Measurements from ENCODE around the gene CFAP90. TPM values are rescaled to one million over a fixed set of nuclear protein-coding genes. Genes with fewer than 3 reads are reported as not detected.
A peak's percentile ranks its signal among the peaks of the same experiment; 100 is the strongest.

The CFAP90 gene
- total RNA-seq, 2 experiments from 2014 or later: not detected

- ATAC-seq (ENCODE audit: poor library complexity): no peak
- peak in 2 of 14 experiments; percentile 51 to 60 for DNase-seq
These were observed 48.1 kb downstream of the CFAP90 start for GRCh38 chr5:7802855-7803254.

GRCh38 chr5:7801891-7802614, 48.9 kb downstream of the CFAP90 start:
- H3K27me3 ChIP-seq (ENCODE audit: control insufficient read depth in 1 of 2, insufficient read depth in 2 of 2, low read length in 2 of 2): no peaks in the 10 kb centered on the region
- Mint-ChIP-seq H3K36me3 (ENCODE audit: low read depth) (no peaks in the 10 kb centered on the region), H3K9me3 (no peaks in the 10 kb centered on the region), H3K4me1 (ENCODE audit: low read depth) (no peaks in the 10 kb centered on the region), H3K27me3 (peaks cover 43% of the 10 kb centered on the region), H3K27ac (no peak overlapping the region), H3K4me3 (no peak overlapping the region)
- TF ChIP-seq, protein P1, sequence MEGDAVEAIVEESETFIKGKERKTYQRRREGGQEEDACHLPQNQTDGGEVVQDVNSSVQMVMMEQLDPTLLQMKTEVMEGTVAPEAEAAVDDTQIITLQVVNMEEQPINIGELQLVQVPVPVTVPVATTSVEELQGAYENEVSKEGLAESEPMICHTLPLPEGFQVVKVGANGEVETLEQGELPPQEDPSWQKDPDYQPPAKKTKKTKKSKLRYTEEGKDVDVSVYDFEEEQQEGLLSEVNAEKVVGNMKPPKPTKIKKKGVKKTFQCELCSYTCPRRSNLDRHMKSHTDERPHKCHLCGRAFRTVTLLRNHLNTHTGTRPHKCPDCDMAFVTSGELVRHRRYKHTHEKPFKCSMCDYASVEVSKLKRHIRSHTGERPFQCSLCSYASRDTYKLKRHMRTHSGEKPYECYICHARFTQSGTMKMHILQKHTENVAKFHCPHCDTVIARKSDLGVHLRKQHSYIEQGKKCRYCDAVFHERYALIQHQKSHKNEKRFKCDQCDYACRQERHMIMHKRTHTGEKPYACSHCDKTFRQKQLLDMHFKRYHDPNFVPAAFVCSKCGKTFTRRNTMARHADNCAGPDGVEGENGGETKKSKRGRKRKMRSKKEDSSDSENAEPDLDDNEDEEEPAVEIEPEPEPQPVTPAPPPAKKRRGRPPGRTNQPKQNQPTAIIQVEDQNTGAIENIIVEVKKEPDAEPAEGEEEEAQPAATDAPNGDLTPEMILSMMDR (IDR thresholded peaks at IDR 0.05): no peak
- DNase-seq (no peak), ATAC-seq (ENCODE audit: poor library complexity) (no peak)
- no peak overlapping the region for H3K27ac ChIP-seq (ENCODE audit: low read depth in 1 of 2, low read length in 2 of 2)
- H3K36me3 ChIP-seq (ENCODE audit: insufficient read depth, low read length): no peaks in the 10 kb centered on the region
- no peaks in the 10 kb centered on the region for H3K9me3 ChIP-seq (ENCODE audit: control insufficient read depth in 1 of 2, insufficient read depth in 1 of 2, low read length in 2 of 2)
- POLR2A ChIA-PET: no interaction called here
- CTCF ChIA-PET: no interaction called here
- H3K4me3 ChIP-seq (ENCODE audit: low read length): no peak overlapping the region
- H3K4me1 ChIP-seq (ENCODE audit: insufficient read depth, low read length): no peaks in the 10 kb centered on the region
- intact Hi-C loops (cut with DNase I, micrococcal nuclease): no loop called here

More at GRCh38 chr5:7802855-7803254, 48.1 kb downstream of the CFAP90 start:
- Mint-ChIP-seq H3K36me3 (ENCODE audit: low read depth) (no peaks in the 10 kb centered on the region), H3K4me3 (no peak overlapping the region), H3K27ac (no peak overlapping the region), H3K9me3 (no peaks in the 10 kb centered on the region), H3K27me3 (peaks cover 43% of the 10 kb centered on the region), H3K4me1 (ENCODE audit: low read depth) (no peaks in the 10 kb centered on the region)
- Histone ChIP-seq H3K4me3 (ENCODE audit: low read length) (no peak overlapping the region), H3K27me3 (ENCODE audit: control insufficient read depth in 1 of 2, insufficient read depth in 2 of 2, low read length in 2 of 2) (no peaks in the 10 kb centered on the region), H3K4me1 (ENCODE audit: insufficient read depth, low read length) (no peaks in the 10 kb centered on the region), H3K36me3 (ENCODE audit: insufficient read depth, low read length) (no peaks in the 10 kb centered on the region), H3K9me3 (ENCODE audit: control insufficient read depth in 1 of 2, insufficient read depth in 1 of 2, low read length in 2 of 2) (no peaks in the 10 kb centered on the region), H3K27ac (ENCODE audit: low read depth in 1 of 2, low read length in 2 of 2) (no peak overlapping the region)
- CTCF ChIA-PET: no interaction called here
- TF ChIP-seq, protein P1 (IDR thresholded peaks at IDR 0.05): no peak
- POLR2A ChIA-PET: no interaction called here
- intact Hi-C loops (cut with DNase I, micrococcal nuclease): no loop called here

DNA sequence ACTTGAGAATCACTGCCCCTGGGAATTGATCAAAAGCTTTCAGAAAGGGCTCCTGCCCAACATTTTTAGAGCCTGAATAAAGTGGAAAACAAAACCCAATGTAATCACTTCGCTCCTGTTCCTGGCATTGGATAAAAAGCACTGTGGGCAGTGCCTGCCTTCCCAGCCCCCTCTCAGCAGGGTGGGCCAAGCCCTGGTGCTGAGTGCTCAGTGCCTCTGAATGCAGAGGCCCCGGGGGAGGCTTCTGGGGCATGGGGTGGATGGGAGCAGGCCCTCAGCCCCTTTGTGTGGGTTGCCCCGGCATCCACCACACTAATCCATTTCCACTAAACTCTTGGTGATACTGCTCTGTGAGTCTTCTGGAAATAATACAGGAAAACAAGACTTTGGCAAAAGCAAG, 55.6 kb downstream of the CFAP90 start:
- Histone ChIP-seq H3K4me3 (ENCODE audit: low read length) (no peak overlapping the region), H3K36me3 (ENCODE audit: insufficient read depth, low read length) (no peaks in the 10 kb centered on the region), H3K9me3 (ENCODE audit: control insufficient read depth in 1 of 2, insufficient read depth in 1 of 2, low read length in 2 of 2) (no peaks in the 10 kb centered on the region), H3K4me1 (ENCODE audit: insufficient read depth, low read length) (no peaks in the 10 kb centered on the region), H3K27me3 (ENCODE audit: control insufficient read depth in 1 of 2, insufficient read depth in 2 of 2, low read length in 2 of 2) (peaks cover 0 to 2% of the 10 kb centered on the region in 2 experiments), H3K27ac (ENCODE audit: low read depth in 1 of 2, low read length in 2 of 2) (no peak overlapping the region)
- Mint-ChIP-seq H3K4me1 (ENCODE audit: low read depth) (no peaks in the 10 kb centered on the region), H3K36me3 (ENCODE audit: low read depth) (no peaks in the 10 kb centered on the region), H3K9me3 (no peaks in the 10 kb centered on the region), H3K27ac (no peak overlapping the region), H3K4me3 (no peak overlapping the region), H3K27me3 (peaks cover 24% of the 10 kb centered on the region)
- TF ChIP-seq, protein P1 (IDR thresholded peaks at IDR 0.05): no peak
- DNase-seq (no peak), ATAC-seq (ENCODE audit: poor library complexity) (no peak)
- ChIA-PET POLR2A (interaction anchor here (1.1 kb wide), 1 partner anchor 22 kb away, joined by 3 read pairs; no protein-coding TSS in a partner anchor), CTCF (no interaction called here)
- intact Hi-C loops (cut with DNase I, micrococcal nuclease): no loop called here
